ENCODE data around the gene ADCY1. TPM values are rescaled to one million over a fixed set of nuclear protein-coding genes. Genes with fewer than 3 reads are reported as not detected.

The ADCY1 gene
- total and polyA plus RNA-seq, 2 donors (not counting 1 experiment from before 2014, with no cell fraction given) = 0.23 to 2.5 TPM

DNA sequence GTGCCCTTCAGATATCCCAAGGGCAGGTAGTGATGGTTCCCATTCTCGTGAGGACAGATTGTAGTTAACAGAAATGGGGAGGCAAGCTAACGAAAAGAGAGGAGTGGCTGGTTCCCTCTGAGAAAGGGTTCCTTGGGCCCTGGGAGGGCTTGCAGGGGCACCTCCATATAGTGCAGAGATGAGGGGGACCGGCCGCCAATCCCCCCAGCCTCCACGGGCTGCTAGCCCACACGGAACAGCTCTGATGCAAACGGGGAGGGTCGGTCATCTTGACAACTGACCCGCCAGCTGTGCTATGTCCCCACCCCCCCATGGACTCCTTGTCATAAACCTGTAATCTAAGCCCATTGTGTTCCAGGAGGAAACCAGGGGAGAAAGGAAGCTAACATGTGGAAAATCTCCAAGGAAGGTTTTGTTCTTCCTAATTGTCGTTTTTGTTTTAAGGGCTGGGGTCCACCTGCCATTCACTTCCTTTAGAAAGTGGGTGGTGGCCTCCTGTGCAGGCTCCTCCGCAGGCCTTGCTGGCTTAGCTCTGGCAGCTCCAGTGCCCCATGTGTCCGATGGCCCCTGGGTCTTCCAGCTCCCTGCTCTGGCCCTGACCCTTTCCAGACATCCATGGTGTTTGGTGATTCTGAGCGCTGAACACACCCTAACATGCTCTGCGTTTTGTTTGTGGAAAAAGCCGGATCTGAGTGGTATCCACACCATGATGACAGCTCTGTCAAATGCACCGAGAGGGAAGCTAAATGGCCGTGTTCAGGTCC, 15.9 kb downstream of the ADCY1 start:
- H3K4me2 ChIP-seq (ENCODE audit: extremely low read depth, insufficient read depth, low read length) = no peak overlapping the region
- no peaks in the 10 kb centered on the region for H3K4me1 ChIP-seq (ENCODE audit: control insufficient read depth, extremely low read depth, insufficient read depth, low read length)
- TF ChIP-seq CTCF (conservative IDR thresholded peaks at IDR 0.05 in 1 of 2, IDR thresholded peaks at IDR 0.05 in 1 of 2; ENCODE audit: low read depth in 1 of 2, low read length in 2 of 2) = no peak
- no peak for TF ChIP-seq EZH2 (IDR thresholded peaks at IDR 0.05; ENCODE audit: low read length, missing control alignments)
- no peak overlapping the region for H2AFZ ChIP-seq (ENCODE audit: low read length)
- H3K27ac ChIP-seq (ENCODE audit: insufficient read depth, low read length) = no peak overlapping the region
- no peaks in the 10 kb centered on the region for H4K20me1 ChIP-seq (ENCODE audit: control insufficient read depth, extremely low read depth, insufficient read depth, low read length)
- H3K36me3 ChIP-seq (ENCODE audit: control insufficient read depth, insufficient read depth, low read length) = no peaks in the 10 kb centered on the region
- no peak overlapping the region for H3K9ac ChIP-seq (ENCODE audit: insufficient read depth, low read length)
- H3K4me3 ChIP-seq (replicated peaks in 1 of 4; ENCODE audit: control extremely low read depth in 1 of 4, insufficient read depth in 1 of 4, low read depth in 3 of 4, low read length in 4 of 4) = no peak overlapping the region
- H3K79me2 ChIP-seq (ENCODE audit: control insufficient read depth, insufficient read depth, low read length) = no peaks in the 10 kb centered on the region
- no peak for DNase-seq (ENCODE audit: low read depth in 2 of 2)
- no peaks in the 10 kb centered on the region for H3K27me3 ChIP-seq (ENCODE audit: control insufficient read depth, insufficient read depth, low read length)
- no peaks in the 10 kb centered on the region for H3K9me3 ChIP-seq (ENCODE audit: control insufficient read depth, insufficient read depth, low read depth, low read length)

DNA sequence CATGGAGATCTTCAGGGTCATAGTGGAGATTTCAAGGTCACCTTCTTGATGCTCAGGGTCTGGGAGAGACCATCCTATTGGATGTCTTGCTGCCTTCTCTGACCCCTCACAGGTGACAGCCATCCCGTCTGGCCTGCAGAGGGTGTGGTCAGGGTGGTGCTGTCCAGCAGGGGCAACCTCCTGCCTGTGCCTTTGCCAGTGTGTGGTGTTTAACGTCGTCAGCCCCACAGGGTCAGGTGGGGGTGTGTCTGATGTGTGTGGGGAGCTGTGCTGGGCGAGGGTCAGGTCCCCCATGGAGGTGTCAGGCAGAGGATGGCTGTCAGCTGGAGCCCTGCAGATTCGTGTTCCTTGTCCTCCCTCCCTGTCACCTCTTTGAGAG, 16.5 kb downstream of the ADCY1 start:
- H3K27ac ChIP-seq (ENCODE audit: insufficient read depth, low read length) = no peak overlapping the region
- H3K4me1 ChIP-seq (ENCODE audit: control insufficient read depth, extremely low read depth, insufficient read depth, low read length) = no peaks in the 10 kb centered on the region
- H3K79me2 ChIP-seq (ENCODE audit: control insufficient read depth, insufficient read depth, low read length) = no peaks in the 10 kb centered on the region
- no peak for DNase-seq (ENCODE audit: low read depth in 2 of 2)
- no peak for TF ChIP-seq CTCF (conservative IDR thresholded peaks at IDR 0.05 in 1 of 2, IDR thresholded peaks at IDR 0.05 in 1 of 2; ENCODE audit: low read depth in 1 of 2, low read length in 2 of 2)
- TF ChIP-seq EZH2 (IDR thresholded peaks at IDR 0.05; ENCODE audit: low read length, missing control alignments) = no peak
- H3K9ac ChIP-seq (ENCODE audit: insufficient read depth, low read length) = no peak overlapping the region
- no peak overlapping the region for H3K4me3 ChIP-seq (replicated peaks in 1 of 4; ENCODE audit: control extremely low read depth in 1 of 4, insufficient read depth in 1 of 4, low read depth in 3 of 4, low read length in 4 of 4)
- no peak overlapping the region for H3K4me2 ChIP-seq (ENCODE audit: extremely low read depth, insufficient read depth, low read length)
- no peak overlapping the region for H2AFZ ChIP-seq (ENCODE audit: low read length)
- no peaks in the 10 kb centered on the region for H3K36me3 ChIP-seq (ENCODE audit: control insufficient read depth, insufficient read depth, low read length)
- no peaks in the 10 kb centered on the region for H3K27me3 ChIP-seq (ENCODE audit: control insufficient read depth, insufficient read depth, low read length)
- H3K9me3 ChIP-seq (ENCODE audit: control insufficient read depth, insufficient read depth, low read depth, low read length) = no peaks in the 10 kb centered on the region
- no peaks in the 10 kb centered on the region for H4K20me1 ChIP-seq (ENCODE audit: control insufficient read depth, extremely low read depth, insufficient read depth, low read length)

DNA sequence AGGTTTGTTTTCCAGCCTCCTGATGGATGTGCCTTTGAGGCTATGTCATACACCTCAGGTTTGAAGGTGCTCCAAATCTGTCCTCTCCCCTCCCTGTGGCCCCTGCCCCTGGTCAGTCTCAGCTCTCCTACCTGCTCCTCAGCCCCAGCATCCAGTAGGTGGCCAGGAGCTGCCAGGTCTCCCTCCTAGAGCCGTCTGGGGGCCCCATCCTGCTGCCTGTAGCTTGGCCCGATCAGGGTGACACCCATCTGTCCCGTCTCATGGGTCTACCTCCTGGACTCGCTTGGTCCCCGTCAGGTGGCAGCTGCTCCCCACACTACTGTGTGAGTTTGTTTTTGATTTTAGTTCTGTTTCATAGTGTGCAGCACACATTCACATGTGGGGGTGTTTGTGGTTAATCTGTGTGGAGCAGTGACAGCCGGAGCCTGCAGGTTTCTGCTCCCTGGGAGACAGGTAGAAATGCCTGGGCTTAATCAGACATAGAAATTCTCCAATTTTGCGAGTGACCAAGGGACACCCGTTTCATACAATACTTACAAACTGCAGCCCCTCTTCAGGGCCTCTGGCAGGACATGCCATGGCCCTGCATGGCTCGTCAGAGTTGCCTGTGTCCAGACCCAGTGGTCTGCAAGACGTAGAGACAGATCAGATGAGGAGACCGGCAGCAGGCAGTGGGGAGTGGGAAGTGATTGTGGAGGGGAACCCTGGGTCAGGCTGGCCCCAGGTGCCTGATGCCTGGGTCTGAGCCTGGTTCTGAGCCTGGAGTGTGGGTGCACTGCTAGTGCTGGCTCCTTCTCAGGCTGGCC, 17.1 kb downstream of the ADCY1 start:
- Histone ChIP-seq H3K9ac (ENCODE audit: insufficient read depth, low read length) (no peak overlapping the region), H3K27me3 (ENCODE audit: control insufficient read depth, insufficient read depth, low read length) (no peaks in the 10 kb centered on the region), H4K20me1 (ENCODE audit: control insufficient read depth, extremely low read depth, insufficient read depth, low read length) (no peaks in the 10 kb centered on the region), H2AFZ (ENCODE audit: low read length) (no peak overlapping the region), H3K36me3 (ENCODE audit: control insufficient read depth, insufficient read depth, low read length) (no peaks in the 10 kb centered on the region), H3K27ac (ENCODE audit: insufficient read depth, low read length) (no peak overlapping the region), H3K9me3 (ENCODE audit: control insufficient read depth, insufficient read depth, low read depth, low read length) (no peaks in the 10 kb centered on the region), H3K4me3 (replicated peaks in 1 of 4; ENCODE audit: control extremely low read depth in 1 of 4, insufficient read depth in 1 of 4, low read depth in 3 of 4, low read length in 4 of 4) (no peak overlapping the region), H3K79me2 (ENCODE audit: control insufficient read depth, insufficient read depth, low read length) (no peaks in the 10 kb centered on the region), H3K4me2 (ENCODE audit: extremely low read depth, insufficient read depth, low read length) (no peak overlapping the region), H3K4me1 (ENCODE audit: control insufficient read depth, extremely low read depth, insufficient read depth, low read length) (no peaks in the 10 kb centered on the region)
- DNase-seq (ENCODE audit: low read depth in 2 of 2) = no peak
- TF ChIP-seq EZH2 (IDR thresholded peaks at IDR 0.05; ENCODE audit: low read length, missing control alignments) = no peak
- no peak for TF ChIP-seq CTCF (conservative IDR thresholded peaks at IDR 0.05 in 1 of 2, IDR thresholded peaks at IDR 0.05 in 1 of 2; ENCODE audit: low read depth in 1 of 2, low read length in 2 of 2)
